Panc1 (cell line): ENCODE data around the gene FGD5. TPM values are rescaled to one million over a fixed set of nuclear protein-coding genes. Genes with fewer than 3 reads are reported as not detected.

Source experiments
- ATAC-seq: fragments of 200-7000 bp; cut with Tn5 transposase; 2 replicates; pipeline ENCODE4 v1.9.1; 2020; ENCODE audit warnings: mild to moderate bottlenecking, moderate library complexity
- BruUV-seq: library from RNA; stranded (reverse); fragments of 400-500 nt; replicated peaks from 2 replicates; lab custom pipeline; 2021; lab: Mats Ljungman, UMichigan
- CTCF ChIA-PET: fragments of 300-600 bp; sonication (Branson Sonifier 250); formaldehyde crosslinking; loops from one replicate; lab custom pipeline; 2022; ENCODE audit warnings: antibody characterized with exemption; lab: Charles Lee
- POLR2A ChIA-PET: fragments of 300-600 bp; sonication (Branson Sonifier 250); formaldehyde crosslinking; loops from one replicate; lab custom pipeline; 2022; ENCODE audit warnings: antibody characterized with exemption; lab: Charles Lee
- DNase-seq: peaks from one replicate; pipeline ENCODE4 v3.0.0-alpha.2; 2010; ENCODE audit warnings: low read depth, low spot score
- H3K27ac ChIP-seq: 2 replicates; pipeline ENCODE4 v1.5.1; 2011; ENCODE audit warnings: mild to moderate bottlenecking, low read length, inconsistent platforms
- H3K27me3 ChIP-seq: fragments of 200-500 bp; sonication (Bioruptor generic); 2 replicates; pipeline ENCODE4 v1.6.0; 2014; ENCODE audit warnings: low read length, inconsistent platforms; ENCODE audit not compliant: control insufficient read depth, insufficient read depth
- H3K36me3 ChIP-seq: fragments of 200-500 bp; sonication (Bioruptor generic); 2 replicates; pipeline ENCODE4 v1.5.1; 2014; ENCODE audit warnings: inconsistent platforms, mild to moderate bottlenecking, low read length, moderate library complexity; ENCODE audit not compliant: control insufficient read depth, insufficient read depth
- H3K4me1 ChIP-seq: 2 replicates; pipeline ENCODE4 v1.5.1; 2011; ENCODE audit warnings: inconsistent platforms, mild to moderate bottlenecking, low read length, moderate library complexity; ENCODE audit not compliant: control insufficient read depth, insufficient read depth
- H3K4me3 ChIP-seq, 2 experiments: 2 replicates each; pipeline ENCODE4 v1.5.1; 2011 to 2012; ENCODE audit warnings: low read depth in 2 of 2, low read length in 2 of 2, mild to moderate bottlenecking in 2 of 2, inconsistent platforms in 1 of 2, moderate library complexity in 1 of 2
- H3K9me3 ChIP-seq: fragments of 200-500 bp; sonication (Bioruptor generic); 2 replicates; pipeline ENCODE4 v1.5.1; 2014; ENCODE audit warnings: low read depth, mild to moderate bottlenecking, inconsistent platforms, low read length, moderate library complexity; ENCODE audit not compliant: control insufficient read depth, insufficient read depth
- POLR2AphosphoS5 ChIP-seq: IDR thresholded peaks from 2 replicates; pipeline ENCODE4 v1.6.1; 2012; ENCODE audit warnings: mild to moderate bottlenecking, low read depth, low read length, moderate library complexity
- SIN3A ChIP-seq: IDR thresholded peaks from 2 replicates; pipeline ENCODE4 v1.6.1; 2012; ENCODE audit warnings: low read depth, mild to moderate bottlenecking, low read length, moderate library complexity, borderline replicate concordance; ENCODE audit not compliant: insufficient read depth
- TCF7L2 ChIP-seq: IDR thresholded peaks from 2 replicates; pipeline ENCODE4 v1.6.1; 2011; ENCODE audit warnings: mild to moderate bottlenecking, low read depth, low read length, inconsistent platforms
- in situ Hi-C: cut with HindIII; loops from 2 replicates; pipeline ENCODE4 v1.10.0; 2016; ENCODE audit warnings: low sequenced_read_pairs, low pct_unique_long_range_greater_than_20kb
- intact Hi-C: fragments of 100-400 bp; cut with micrococcal nuclease; formaldehyde crosslinking; loops from one replicate; pipeline ENCODE4 v1.10.0; 2022; ENCODE audit not compliant: unreplicated experiment
- total RNA-seq: library from RNA; stranded (reverse); gene quantifications from one replicate; pipeline ENCODE4 v1.2.1, GENCODE V29; 2021; ENCODE audit not compliant: unreplicated experiment
- TF ChIP-seq, protein P1 (sequence below): fragments of 450-650 bp; IDR thresholded peaks from 2 replicates; pipeline ENCODE4 v1.5.1; 2017; ENCODE audit warnings: mild to moderate bottlenecking
- TF ChIP-seq, protein P2 (sequence below), 2 experiments: IDR thresholded peaks; 2 replicates each; pipeline ENCODE4 v1.6.1; 2011 to 2012; ENCODE audit warnings: low read depth in 2 of 2, control low read depth in 1 of 2, low read length in 1 of 2, mild to moderate bottlenecking in 1 of 2, moderate library complexity in 1 of 2; ENCODE audit not compliant: insufficient read depth in 1 of 2

The FGD5 gene
- total RNA-seq, 1 experiment from 2014 or later: 0.77 TPM

DNA sequence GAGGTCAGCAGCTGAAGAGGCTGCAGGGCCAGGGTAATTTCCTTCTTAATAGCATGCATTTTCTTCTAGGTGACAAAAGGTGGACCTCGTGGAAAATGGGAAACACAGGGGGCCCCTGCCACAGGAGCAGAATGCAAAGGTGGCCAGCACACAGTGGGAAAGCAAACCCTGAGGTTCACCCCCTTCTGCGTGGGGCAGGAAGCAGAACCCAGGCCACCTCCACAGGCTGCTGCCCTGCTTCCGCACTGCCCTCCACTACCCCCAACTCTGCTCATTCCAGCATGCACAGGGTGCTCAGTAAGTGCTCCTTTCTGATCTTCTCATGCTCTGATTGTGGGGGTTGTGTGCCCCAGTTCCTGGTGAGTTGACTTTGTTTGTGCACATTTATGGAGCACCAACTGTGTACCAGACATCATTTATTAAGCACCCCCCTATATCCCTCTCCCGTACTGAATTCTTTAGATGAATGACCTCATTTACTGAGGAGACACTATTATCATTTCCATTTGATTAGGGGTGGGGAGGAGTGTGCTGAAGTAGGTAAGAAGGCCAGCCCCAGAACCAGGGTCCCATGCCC lies 12.7 kb upstream of the FGD5 start:
- no TSS peak for BruUV-seq
- Histone ChIP-seq H3K27ac (no peak overlapping the region), H3K9me3 (no peaks in the 10 kb centered on the region), H3K27me3 (peaks cover 2% of the 10 kb centered on the region; the same call in 1 of the 2 replicates), H3K4me3 (no peak overlapping the region), H3K4me1 (no peaks in the 10 kb centered on the region), H3K36me3 (no peaks in the 10 kb centered on the region)
- intact Hi-C loops (no loop called here), in situ Hi-C loops (no loop called here)
- ChIA-PET POLR2A (no interaction called here), CTCF (no interaction called here)
- ATAC-seq (no peak), DNase-seq (no peak)
- TF ChIP-seq, protein P1, sequence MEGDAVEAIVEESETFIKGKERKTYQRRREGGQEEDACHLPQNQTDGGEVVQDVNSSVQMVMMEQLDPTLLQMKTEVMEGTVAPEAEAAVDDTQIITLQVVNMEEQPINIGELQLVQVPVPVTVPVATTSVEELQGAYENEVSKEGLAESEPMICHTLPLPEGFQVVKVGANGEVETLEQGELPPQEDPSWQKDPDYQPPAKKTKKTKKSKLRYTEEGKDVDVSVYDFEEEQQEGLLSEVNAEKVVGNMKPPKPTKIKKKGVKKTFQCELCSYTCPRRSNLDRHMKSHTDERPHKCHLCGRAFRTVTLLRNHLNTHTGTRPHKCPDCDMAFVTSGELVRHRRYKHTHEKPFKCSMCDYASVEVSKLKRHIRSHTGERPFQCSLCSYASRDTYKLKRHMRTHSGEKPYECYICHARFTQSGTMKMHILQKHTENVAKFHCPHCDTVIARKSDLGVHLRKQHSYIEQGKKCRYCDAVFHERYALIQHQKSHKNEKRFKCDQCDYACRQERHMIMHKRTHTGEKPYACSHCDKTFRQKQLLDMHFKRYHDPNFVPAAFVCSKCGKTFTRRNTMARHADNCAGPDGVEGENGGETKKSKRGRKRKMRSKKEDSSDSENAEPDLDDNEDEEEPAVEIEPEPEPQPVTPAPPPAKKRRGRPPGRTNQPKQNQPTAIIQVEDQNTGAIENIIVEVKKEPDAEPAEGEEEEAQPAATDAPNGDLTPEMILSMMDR: no peak
- TF ChIP-seq, protein P2, sequence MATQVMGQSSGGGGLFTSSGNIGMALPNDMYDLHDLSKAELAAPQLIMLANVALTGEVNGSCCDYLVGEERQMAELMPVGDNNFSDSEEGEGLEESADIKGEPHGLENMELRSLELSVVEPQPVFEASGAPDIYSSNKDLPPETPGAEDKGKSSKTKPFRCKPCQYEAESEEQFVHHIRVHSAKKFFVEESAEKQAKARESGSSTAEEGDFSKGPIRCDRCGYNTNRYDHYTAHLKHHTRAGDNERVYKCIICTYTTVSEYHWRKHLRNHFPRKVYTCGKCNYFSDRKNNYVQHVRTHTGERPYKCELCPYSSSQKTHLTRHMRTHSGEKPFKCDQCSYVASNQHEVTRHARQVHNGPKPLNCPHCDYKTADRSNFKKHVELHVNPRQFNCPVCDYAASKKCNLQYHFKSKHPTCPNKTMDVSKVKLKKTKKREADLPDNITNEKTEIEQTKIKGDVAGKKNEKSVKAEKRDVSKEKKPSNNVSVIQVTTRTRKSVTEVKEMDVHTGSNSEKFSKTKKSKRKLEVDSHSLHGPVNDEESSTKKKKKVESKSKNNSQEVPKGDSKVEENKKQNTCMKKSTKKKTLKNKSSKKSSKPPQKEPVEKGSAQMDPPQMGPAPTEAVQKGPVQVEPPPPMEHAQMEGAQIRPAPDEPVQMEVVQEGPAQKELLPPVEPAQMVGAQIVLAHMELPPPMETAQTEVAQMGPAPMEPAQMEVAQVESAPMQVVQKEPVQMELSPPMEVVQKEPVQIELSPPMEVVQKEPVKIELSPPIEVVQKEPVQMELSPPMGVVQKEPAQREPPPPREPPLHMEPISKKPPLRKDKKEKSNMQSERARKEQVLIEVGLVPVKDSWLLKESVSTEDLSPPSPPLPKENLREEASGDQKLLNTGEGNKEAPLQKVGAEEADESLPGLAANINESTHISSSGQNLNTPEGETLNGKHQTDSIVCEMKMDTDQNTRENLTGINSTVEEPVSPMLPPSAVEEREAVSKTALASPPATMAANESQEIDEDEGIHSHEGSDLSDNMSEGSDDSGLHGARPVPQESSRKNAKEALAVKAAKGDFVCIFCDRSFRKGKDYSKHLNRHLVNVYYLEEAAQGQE (IDR thresholded peaks at IDR 0.05; ENCODE audit: insufficient read depth in 1 of 2, low read depth in 2 of 2, low read length in 1 of 2): no peak
- TF ChIP-seq TCF7L2 (no peak), POLR2AphosphoS5 (no peak), SIN3A (no peak)

DNA sequence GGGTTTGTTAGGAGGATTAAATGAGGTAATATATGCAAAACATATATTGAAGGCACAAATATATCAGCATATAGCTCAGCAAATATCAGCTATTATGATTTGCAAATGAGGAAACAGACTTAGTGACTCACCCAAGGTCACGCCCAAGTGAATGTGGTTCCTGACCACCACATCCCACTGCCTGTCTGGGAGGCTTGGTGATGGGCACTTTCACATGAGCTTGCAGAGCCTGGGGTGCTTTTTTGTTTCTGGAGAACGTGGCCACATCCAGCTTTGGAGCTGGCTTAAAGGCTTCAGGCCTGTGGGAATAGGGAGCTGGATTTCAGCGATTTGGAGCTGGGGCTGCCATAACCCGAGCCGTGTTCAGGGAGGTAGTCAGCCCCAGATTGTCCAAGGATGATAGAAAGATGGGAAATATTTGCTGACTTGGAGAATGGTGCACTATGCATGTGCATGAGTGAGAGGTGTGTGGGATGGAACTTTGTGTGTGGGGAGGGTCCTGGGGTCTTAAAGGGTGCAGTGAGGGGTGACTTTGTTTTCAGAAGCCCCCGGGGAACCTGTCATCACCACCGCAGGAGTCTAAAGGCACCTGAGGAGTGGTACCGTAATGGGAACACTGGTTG lies 12.0 kb upstream of the FGD5 start:
- H3K27ac ChIP-seq: no peak overlapping the region
- intact Hi-C loops: no loop called here
- ChIA-PET CTCF (no interaction called here), POLR2A (no interaction called here)
- no peak overlapping the region for H3K4me3 ChIP-seq
- in situ Hi-C loops: no loop called here
- no peaks in the 10 kb centered on the region for H3K36me3 ChIP-seq
- no peaks in the 10 kb centered on the region for H3K4me1 ChIP-seq
- H3K9me3 ChIP-seq: no peaks in the 10 kb centered on the region
- ATAC-seq (no peak), DNase-seq (no peak)
- TF ChIP-seq SIN3A (no peak), POLR2AphosphoS5 (no peak), TCF7L2 (no peak)
- TF ChIP-seq, protein P2 (IDR thresholded peaks at IDR 0.05; ENCODE audit: insufficient read depth in 1 of 2, low read depth in 2 of 2, low read length in 1 of 2): no peak
- TF ChIP-seq, protein P1: no peak
- BruUV-seq: no TSS peak
- H3K27me3 ChIP-seq: peaks cover 4% of the 10 kb centered on the region
